CD4-positive, alpha-beta T cell (primary cell): ENCODE results near the gene RNF115. TPM values are rescaled to one million over a fixed set of nuclear protein-coding genes. Genes with fewer than 3 reads are reported as not detected.
"Not testable (repeated sequence)": the region's sequence is repeated elsewhere in the genome, so short reads cannot be mapped to it uniquely, and the experiment has no call there.

Experiments used
- ATAC-seq: fragments of 200-7000 bp; cut with Tn5 transposase; one replicate; pipeline ENCODE4 v1.10.0; 2022; ENCODE audit warnings: mild to moderate bottlenecking; ENCODE audit not compliant: poor library complexity
- CTCF ChIA-PET: fragments of 350-600 bp; sonication (Branson Sonifier 250); formaldehyde crosslinking; loops from one replicate; lab custom pipeline; 2021; ENCODE audit warnings: antibody characterized with exemption, inconsistent platforms; lab: Charles Lee
- POLR2A ChIA-PET: fragments of 350-600 bp; sonication (Branson Sonifier 250); formaldehyde crosslinking; loops from one replicate; lab custom pipeline; 2021; ENCODE audit warnings: antibody characterized with exemption, inconsistent platforms; lab: Charles Lee
- DNase-seq, 14 experiments: peaks; one replicate each; pipeline ENCODE4 v3.0.0-alpha.2; 2013 to 2020; ENCODE audit warnings: mixed read lengths in 2 of 14
- H3K27ac ChIP-seq, 2 donors: one replicate each; pipeline versions ENCODE4 v1.5.1 to v1.7.0; 2013; ENCODE audit warnings: low read length in 2 of 2, low read depth in 1 of 2, mild to moderate bottlenecking in 1 of 2
- H3K27me3 ChIP-seq, 2 experiments: 1 replicate in 1 of 2; 2 replicates in 1 of 2; pipeline versions ENCODE4 v1.6.1 to v1.7.0; 2013; ENCODE audit warnings: low read length in 2 of 2, control low read depth in 1 of 2, mild to moderate bottlenecking in 1 of 2, moderate library complexity in 1 of 2; ENCODE audit not compliant: insufficient read depth in 2 of 2, control insufficient read depth in 1 of 2
- H3K36me3 ChIP-seq: one replicate; pipeline ENCODE4 v1.6.1; 2013; ENCODE audit warnings: low read length, control low read depth; ENCODE audit not compliant: insufficient read depth
- H3K4me1 ChIP-seq: one replicate; pipeline ENCODE4 v1.6.1; 2013; ENCODE audit warnings: low read length, control low read depth; ENCODE audit not compliant: insufficient read depth
- H3K4me3 ChIP-seq: one replicate; pipeline ENCODE4 v1.5.1; 2013; ENCODE audit warnings: mild to moderate bottlenecking, low read length, moderate library complexity
- H3K9me3 ChIP-seq, 2 experiments: 1 replicate in 1 of 2; 2 replicates in 1 of 2; pipeline versions ENCODE4 v1.6.1 to v1.7.0; 2013; ENCODE audit warnings: low read length in 2 of 2, mild to moderate bottlenecking in 2 of 2, control low read depth in 1 of 2, moderate library complexity in 1 of 2; ENCODE audit not compliant: control insufficient read depth in 1 of 2, insufficient read depth in 1 of 2
- H3K27ac Mint-ChIP-seq: one replicate; pipeline ENCODE4 v1.8.0; 2020; ENCODE audit warnings: mixed read lengths
- H3K27me3 Mint-ChIP-seq: one replicate; pipeline ENCODE4 v1.8.0; 2021; ENCODE audit warnings: mixed read lengths
- H3K36me3 Mint-ChIP-seq: one replicate; pipeline ENCODE4 v1.8.0; 2021; ENCODE audit warnings: low read depth, mixed read lengths
- H3K4me1 Mint-ChIP-seq: one replicate; pipeline ENCODE4 v1.8.0; 2021; ENCODE audit warnings: low read depth, mixed read lengths
- H3K4me3 Mint-ChIP-seq: one replicate; pipeline ENCODE4 v1.8.0; 2020; ENCODE audit warnings: mild to moderate bottlenecking, mixed read lengths
- H3K9me3 Mint-ChIP-seq: one replicate; pipeline ENCODE4 v1.8.0; 2020; ENCODE audit warnings: mixed read lengths
- intact Hi-C, 2 experiments: fragments of 100-400 bp; cut with DNase I in 1 of 2; cut with micrococcal nuclease in 1 of 2; formaldehyde crosslinking; loops; one replicate each; pipeline versions ENCODE4 v1.15.1 to v1.9.0; 2023 to 2025; cut with DNase I, micrococcal nuclease
- total RNA-seq, 174 experiments: library from RNA in 2 of 174; stranded (reverse) in 2 of 174; gene quantifications; one replicate each; pipeline ENCODE4 v1.2.3 and lab custom pipeline; 2021 to 2026
- TF ChIP-seq, protein P1 (sequence below): fragments of 200-600 bp; IDR thresholded peaks from one replicate; pipeline ENCODE4 v1.8.0; 2022; ENCODE audit warnings: antibody characterized with exemption, mild to moderate bottlenecking

Gene RNF115
- total RNA-seq, 2 experiments from 2014 or later: 11.4 to 11.9 TPM

DNA sequence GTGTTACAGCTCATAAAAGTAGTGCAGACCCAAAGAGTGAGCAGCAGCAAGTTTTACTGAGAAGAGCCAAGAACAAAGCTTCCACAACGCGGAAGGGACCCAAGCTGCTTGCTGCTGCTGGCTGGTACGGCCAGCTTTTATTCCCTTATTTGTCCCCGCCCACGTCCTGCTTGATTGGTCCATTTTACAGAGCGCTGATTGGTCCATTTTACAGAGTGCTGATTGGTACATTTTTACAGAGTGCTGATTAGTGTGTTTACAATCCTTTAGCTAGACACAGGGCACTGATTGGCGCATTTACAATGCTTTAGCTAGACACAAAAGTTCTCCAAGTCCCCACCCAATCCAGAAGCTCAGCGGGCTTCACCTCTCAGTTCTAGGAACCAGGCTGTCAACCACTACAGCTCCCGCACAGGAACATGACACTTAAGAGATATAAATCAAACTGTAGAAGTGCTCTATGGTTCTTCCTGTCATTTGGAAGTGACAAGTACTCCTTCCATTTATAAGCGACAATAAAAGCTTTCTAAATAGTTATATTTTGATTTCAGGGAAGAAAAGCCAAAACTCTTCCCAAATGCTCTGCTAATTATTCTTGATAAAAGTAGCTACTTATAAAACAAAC is 28.5 kb downstream of the RNF115 start:
- TF ChIP-seq, protein P1, sequence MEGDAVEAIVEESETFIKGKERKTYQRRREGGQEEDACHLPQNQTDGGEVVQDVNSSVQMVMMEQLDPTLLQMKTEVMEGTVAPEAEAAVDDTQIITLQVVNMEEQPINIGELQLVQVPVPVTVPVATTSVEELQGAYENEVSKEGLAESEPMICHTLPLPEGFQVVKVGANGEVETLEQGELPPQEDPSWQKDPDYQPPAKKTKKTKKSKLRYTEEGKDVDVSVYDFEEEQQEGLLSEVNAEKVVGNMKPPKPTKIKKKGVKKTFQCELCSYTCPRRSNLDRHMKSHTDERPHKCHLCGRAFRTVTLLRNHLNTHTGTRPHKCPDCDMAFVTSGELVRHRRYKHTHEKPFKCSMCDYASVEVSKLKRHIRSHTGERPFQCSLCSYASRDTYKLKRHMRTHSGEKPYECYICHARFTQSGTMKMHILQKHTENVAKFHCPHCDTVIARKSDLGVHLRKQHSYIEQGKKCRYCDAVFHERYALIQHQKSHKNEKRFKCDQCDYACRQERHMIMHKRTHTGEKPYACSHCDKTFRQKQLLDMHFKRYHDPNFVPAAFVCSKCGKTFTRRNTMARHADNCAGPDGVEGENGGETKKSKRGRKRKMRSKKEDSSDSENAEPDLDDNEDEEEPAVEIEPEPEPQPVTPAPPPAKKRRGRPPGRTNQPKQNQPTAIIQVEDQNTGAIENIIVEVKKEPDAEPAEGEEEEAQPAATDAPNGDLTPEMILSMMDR: no peak
- Histone ChIP-seq H3K4me1 (no peaks in the 10 kb centered on the region), H3K4me3 (no peak overlapping the region), H3K9me3 (peaks cover 4 to 14% of the 10 kb centered on the region in 2 experiments), H3K36me3 (no peaks in the 10 kb centered on the region), H3K27me3 (no peaks in the 10 kb centered on the region), H3K27ac (no peak overlapping the region)
- peaks cover 15% of the 10 kb centered on the region for H3K4me1 Mint-ChIP-seq
- no peak overlapping the region for H3K4me3 Mint-ChIP-seq
- DNase-seq (no peak), ATAC-seq (no peak)
- CTCF ChIA-PET: no interaction called here
- POLR2A ChIA-PET: no interaction called here
- intact Hi-C loops: no loop called here
- peaks cover 72% of the 10 kb centered on the region for H3K36me3 Mint-ChIP-seq
- no peaks in the 10 kb centered on the region for H3K27me3 Mint-ChIP-seq
- no peak overlapping the region for H3K27ac Mint-ChIP-seq
- H3K9me3 Mint-ChIP-seq: peaks cover 7% of the 10 kb centered on the region

DNA sequence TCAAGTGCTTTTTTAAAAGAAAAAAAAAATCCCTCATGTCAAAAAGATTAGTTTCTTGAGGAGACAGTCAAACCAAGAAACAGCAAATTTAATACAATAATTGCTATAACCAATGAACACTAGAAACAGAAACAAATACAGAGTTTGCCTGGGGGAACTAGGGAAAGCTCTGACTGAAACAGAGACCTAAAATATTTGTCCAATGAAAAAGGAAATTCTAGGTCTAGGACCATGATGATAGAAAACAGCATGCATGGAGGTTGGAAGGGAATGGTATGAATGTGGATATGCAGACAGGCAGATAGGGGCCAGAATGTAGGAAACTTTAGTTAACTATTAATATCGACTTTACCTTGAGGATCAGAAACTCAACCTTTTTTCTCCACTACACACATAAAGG is 31.4 kb downstream of the RNF115 start:
- peaks cover 7% of the 10 kb centered on the region for H3K9me3 Mint-ChIP-seq
- TF ChIP-seq, protein P1: no peak
- ATAC-seq (no peak), DNase-seq (no peak)
- H3K27ac Mint-ChIP-seq: no peak overlapping the region
- H3K9me3 ChIP-seq: peaks cover 0 to 12% of the 10 kb centered on the region in 2 experiments
- peaks cover 14% of the 10 kb centered on the region for H3K4me1 Mint-ChIP-seq
- no peaks in the 10 kb centered on the region for H3K4me1 ChIP-seq
- H3K4me3 Mint-ChIP-seq: no peak overlapping the region
- intact Hi-C loops: no loop called here
- no peaks in the 10 kb centered on the region for H3K27me3 Mint-ChIP-seq
- peaks cover 11% of the 10 kb centered on the region for H3K36me3 ChIP-seq
- H3K27ac ChIP-seq: no peak overlapping the region
- no peak overlapping the region for H3K4me3 ChIP-seq
- CTCF ChIA-PET: no interaction called here
- peaks cover 57% of the 10 kb centered on the region for H3K36me3 Mint-ChIP-seq
- no peaks in the 10 kb centered on the region for H3K27me3 ChIP-seq
- POLR2A ChIA-PET: no interaction called here

DNA sequence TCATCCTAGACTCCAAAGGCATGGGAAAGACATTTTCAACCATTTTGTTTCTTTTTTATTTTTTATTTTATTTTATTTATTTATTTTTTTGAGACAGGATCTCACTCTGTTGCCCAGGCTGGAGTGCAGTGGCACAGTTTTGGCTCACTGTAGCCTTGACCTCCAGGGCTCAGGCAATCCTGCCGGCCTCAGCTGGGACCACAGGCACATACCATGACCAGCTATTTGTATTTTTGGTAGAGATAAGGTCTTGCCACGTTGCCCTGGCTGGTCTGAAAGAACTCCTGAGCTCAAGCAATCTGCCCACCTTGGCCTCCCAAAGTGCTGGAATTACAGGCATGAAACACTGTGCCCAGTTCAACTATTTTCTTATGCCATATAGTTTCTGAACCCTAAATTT is 32.0 kb downstream of the RNF115 start:
- H3K9me3 Mint-ChIP-seq, H3K27me3 ChIP-seq, H3K27ac ChIP-seq, DNase-seq, H3K27me3 Mint-ChIP-seq, POLR2A ChIA-PET, ATAC-seq, H3K9me3 ChIP-seq, H3K4me3 Mint-ChIP-seq, intact Hi-C loops, H3K4me1 ChIP-seq, H3K27ac Mint-ChIP-seq, H3K4me3 ChIP-seq: not testable (repeated sequence)
- Mint-ChIP-seq H3K4me1 (peaks cover 16% of the 10 kb centered on the region), H3K36me3 (peaks cover 52% of the 10 kb centered on the region)
- CTCF ChIA-PET: interaction anchor here (1.2 kb wide), 1 partner anchor 33 kb away, joined by 3 read pairs; no protein-coding TSS in a partner anchor
- H3K36me3 ChIP-seq: peaks cover 11% of the 10 kb centered on the region

DNA sequence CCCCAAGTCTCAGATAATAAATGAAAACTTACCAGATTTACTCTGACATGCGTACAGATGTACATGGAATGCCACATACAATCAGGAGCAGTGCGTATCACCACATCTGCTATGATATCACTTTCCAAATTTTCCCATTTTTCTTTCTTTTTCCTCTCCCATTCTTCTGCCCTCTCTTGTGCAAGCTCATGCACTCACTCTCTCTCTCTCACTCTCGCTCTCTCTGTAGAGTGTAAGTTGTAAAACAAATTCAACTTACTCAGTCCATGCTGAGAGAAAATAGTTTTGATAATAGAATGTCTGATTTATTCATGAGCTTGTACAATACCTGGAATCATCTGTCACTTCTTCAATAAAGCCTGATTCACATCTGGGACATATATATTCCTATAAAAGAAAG is 35.3 kb downstream of the RNF115 start:
- POLR2A ChIA-PET: no interaction called here
- Histone ChIP-seq H3K4me3 (no peak overlapping the region), H3K4me1 (no peaks in the 10 kb centered on the region), H3K36me3 (peaks cover 25% of the 10 kb centered on the region), H3K27me3 (no peaks in the 10 kb centered on the region), H3K27ac (no peak overlapping the region), H3K9me3 (no peaks in the 10 kb centered on the region)
- TF ChIP-seq, protein P1: no peak
- CTCF ChIA-PET: interaction anchor here (1.4 kb wide), 1 partner anchor 9 kb away, joined by 3 read pairs; no protein-coding TSS in a partner anchor
- Mint-ChIP-seq H3K4me1 (peaks cover 32% of the 10 kb centered on the region), H3K27me3 (no peaks in the 10 kb centered on the region), H3K4me3 (no peak overlapping the region), H3K9me3 (no peaks in the 10 kb centered on the region), H3K36me3 (peaks cover 54% of the 10 kb centered on the region), H3K27ac (no peak overlapping the region)
- ATAC-seq (no peak), DNase-seq (no peak)
- intact Hi-C loops: no loop called here
